ENCODE measurements around the gene PCDH18.
"Not testable (repeated sequence)": the region's sequence is repeated elsewhere in the genome, so short reads cannot be mapped to it uniquely, and the experiment has no call there.

PCDH18 gene, protein sequence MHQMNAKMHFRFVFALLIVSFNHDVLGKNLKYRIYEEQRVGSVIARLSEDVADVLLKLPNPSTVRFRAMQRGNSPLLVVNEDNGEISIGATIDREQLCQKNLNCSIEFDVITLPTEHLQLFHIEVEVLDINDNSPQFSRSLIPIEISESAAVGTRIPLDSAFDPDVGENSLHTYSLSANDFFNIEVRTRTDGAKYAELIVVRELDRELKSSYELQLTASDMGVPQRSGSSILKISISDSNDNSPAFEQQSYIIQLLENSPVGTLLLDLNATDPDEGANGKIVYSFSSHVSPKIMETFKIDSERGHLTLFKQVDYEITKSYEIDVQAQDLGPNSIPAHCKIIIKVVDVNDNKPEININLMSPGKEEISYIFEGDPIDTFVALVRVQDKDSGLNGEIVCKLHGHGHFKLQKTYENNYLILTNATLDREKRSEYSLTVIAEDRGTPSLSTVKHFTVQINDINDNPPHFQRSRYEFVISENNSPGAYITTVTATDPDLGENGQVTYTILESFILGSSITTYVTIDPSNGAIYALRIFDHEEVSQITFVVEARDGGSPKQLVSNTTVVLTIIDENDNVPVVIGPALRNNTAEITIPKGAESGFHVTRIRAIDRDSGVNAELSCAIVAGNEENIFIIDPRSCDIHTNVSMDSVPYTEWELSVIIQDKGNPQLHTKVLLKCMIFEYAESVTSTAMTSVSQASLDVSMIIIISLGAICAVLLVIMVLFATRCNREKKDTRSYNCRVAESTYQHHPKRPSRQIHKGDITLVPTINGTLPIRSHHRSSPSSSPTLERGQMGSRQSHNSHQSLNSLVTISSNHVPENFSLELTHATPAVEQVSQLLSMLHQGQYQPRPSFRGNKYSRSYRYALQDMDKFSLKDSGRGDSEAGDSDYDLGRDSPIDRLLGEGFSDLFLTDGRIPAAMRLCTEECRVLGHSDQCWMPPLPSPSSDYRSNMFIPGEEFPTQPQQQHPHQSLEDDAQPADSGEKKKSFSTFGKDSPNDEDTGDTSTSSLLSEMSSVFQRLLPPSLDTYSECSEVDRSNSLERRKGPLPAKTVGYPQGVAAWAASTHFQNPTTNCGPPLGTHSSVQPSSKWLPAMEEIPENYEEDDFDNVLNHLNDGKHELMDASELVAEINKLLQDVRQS

GRCh38 chr4:137531986-137532868 is at the start of gene PCDH18:
Gene PCDH18 (minus strand): TSS chr4:137532494. CDS start chr4:137532088, 406 bp downstream.
- DNase-seq (ENCODE audit: low read depth, low spot score) = no peak

- no peak for DNase-seq (ENCODE audit: low read depth, low spot score)
These were observed 44.2 kb upstream of the PCDH18 start for GRCh38 chr4:137576446-137576845.

- DNase-seq (ENCODE audit: low read depth, low spot score) = no peak
These were observed 40.4 kb upstream of the PCDH18 start for GRCh38 chr4:137572647-137573046.

DNA sequence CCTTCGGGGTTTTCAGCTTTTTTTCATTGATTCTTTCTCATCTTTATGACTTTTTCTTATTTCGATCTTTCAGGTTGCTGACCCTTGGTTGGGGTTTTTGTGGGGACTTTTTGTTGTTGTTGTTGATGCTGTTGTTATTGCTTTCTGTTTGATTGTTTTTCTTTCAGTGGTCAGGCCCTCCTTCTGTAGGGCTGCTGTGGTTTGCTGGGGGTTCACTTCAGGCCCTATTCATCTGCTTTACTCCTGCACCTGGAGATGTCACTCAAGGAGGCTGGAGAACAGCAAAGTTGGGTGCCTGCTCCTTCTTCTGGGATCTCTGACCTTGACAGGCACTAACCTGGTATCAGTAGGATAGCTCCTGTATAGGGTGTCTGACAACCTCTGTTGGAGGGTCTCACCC is 39.9 kb upstream of the PCDH18 start:
- no peak for DNase-seq (ENCODE audit: low read depth, low spot score)

- no peak for DNase-seq (ENCODE audit: low read depth, low spot score)
These were observed 27.5 kb upstream of the PCDH18 start for GRCh38 chr4:137559801-137560200.

- no peak for DNase-seq (ENCODE audit: low read depth, low spot score)
These were observed 26.7 kb upstream of the PCDH18 start for GRCh38 chr4:137558951-137559350.

GRCh38 chr4:137545461-137545861 is 13.2 kb upstream of the PCDH18 start:
- DNase-seq (ENCODE audit: low read depth, low spot score) = no peak

GRCh38 chr4:137543648-137544047 is 11.4 kb upstream of the PCDH18 start:
- DNase-seq (ENCODE audit: low read depth, low spot score) = no peak

- no peak for DNase-seq (ENCODE audit: low read depth, low spot score)
These were observed 10.9 kb upstream of the PCDH18 start for GRCh38 chr4:137543198-137543597.

- DNase-seq (ENCODE audit: low read depth, low spot score) = no peak
These were observed 9.8 kb upstream of the PCDH18 start for GRCh38 chr4:137541876-137542646.

GRCh38 chr4:137541181-137541580 is 8.9 kb upstream of the PCDH18 start:
- DNase-seq (ENCODE audit: low read depth, low spot score) = no peak

DNA sequence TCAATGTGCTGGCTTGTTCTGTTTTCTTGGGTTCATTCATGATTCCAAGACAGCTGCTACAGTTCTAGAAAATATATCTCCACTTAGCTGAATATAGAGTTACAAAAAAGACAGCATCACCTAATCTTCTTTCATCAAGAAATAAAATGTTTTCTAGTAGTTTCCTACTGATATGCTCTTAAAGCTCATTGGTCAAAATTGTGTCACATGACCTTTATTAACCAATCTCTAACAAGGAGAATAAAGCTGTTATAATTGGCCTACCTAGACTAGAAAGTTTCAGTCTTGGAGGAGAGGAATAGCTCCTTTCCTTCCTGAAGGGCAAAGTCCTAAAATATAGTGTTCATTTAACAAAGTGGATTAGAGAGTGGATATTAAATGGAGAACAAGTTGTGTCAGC is 8.1 kb upstream of the PCDH18 start:
- DNase-seq (ENCODE audit: low read depth, low spot score) = no peak

- no peak for DNase-seq (ENCODE audit: low read depth, low spot score)
These were observed 6.2 kb upstream of the PCDH18 start for GRCh38 chr4:137538526-137538925.

- DNase-seq (ENCODE audit: low read depth, low spot score) = not testable (repeated sequence)
These were observed 5.5 kb upstream of the PCDH18 start for GRCh38 chr4:137537807-137538206.

DNA sequence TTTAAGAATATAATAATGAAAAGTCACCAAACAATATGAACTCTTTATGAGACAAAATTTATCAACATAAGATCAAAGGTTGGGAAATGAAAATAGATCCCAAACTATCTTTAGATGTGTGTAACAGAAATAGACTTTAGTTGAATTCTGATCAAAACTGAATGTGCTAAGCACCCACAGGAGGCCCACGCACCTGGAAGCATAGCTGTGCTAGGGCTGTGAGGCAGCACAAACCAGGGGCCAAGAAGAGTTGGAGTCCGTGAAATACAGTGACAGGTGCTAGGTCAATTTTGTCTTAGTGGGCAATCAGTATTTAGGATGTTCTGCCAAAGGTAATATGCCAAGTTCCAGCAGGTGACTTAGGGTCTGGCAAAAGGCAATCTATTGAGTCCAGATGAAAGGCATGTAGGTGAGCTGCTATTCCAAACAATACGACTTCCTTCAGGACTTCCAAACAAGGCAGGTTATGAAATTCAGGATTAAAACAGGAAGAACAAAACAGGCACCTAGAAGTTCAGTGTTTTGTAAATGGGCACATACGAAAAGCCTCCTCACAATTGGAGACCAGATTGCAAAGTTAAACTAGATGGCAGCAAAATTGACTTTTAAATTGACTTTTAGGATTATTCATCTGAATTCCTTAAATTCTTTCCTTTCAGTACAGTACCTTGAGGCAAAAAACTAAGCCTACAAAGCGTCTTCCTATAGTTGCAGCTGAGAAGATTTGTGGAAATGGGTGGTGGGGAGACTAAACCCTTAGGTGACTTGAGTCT is 4.7 kb upstream of the PCDH18 start:
- DNase-seq (ENCODE audit: low read depth, low spot score) = no peak

DNA sequence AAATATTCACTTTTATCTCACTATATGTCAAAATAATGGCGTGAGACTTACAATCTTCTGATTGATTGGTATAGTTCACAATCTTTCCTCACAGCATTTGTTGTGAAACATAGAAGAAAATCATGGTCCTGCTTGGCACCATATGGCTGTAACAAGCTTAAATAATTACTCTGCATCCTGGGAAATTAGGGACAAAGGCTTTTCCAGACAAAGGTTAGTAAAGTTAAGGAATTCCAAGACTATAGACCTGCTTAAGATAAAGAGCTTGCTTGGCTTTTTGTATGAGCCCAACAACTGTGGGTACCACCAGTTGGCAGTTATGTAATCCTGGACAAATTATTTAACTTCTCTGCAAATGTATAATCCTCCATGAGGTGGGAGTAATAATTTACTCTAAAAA is 3.4 kb upstream of the PCDH18 start:
- no peak for DNase-seq (ENCODE audit: low read depth, low spot score)

DNA sequence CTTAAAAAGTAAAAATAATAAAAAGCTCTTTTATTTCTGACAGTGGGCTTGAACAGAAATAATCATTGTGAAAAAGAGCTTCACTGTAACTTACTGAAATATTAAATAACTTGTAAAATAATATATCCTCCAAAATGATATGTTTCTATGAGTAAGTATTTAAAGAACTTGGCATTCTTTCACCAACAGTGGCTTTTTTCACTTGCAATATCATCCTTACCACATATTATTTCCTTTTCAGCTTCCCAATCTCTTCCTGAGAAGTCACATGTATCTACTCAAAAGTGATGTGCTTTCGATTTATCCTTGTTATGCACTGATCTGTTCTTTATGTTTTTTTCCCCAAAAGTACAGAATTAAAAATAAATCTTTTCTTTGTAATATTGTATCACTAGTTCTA is 2.2 kb upstream of the PCDH18 start:
- DNase-seq (ENCODE audit: low read depth, low spot score) = no peak

GRCh38 chr4:137533855-137534254 is 1.6 kb upstream of the PCDH18 start:
- no peak for DNase-seq (ENCODE audit: low read depth, low spot score)

GRCh38 chr4:137532869-137533236 is 559 bp upstream of the PCDH18 start:
- no peak for DNase-seq (ENCODE audit: low read depth, low spot score)
